ENCODE measurements around the gene SIAH1.
"Not testable (repeated sequence)": the region's sequence is repeated elsewhere in the genome, so short reads cannot be mapped to it uniquely, and the experiment has no call there.

The SIAH1 gene

DNA sequence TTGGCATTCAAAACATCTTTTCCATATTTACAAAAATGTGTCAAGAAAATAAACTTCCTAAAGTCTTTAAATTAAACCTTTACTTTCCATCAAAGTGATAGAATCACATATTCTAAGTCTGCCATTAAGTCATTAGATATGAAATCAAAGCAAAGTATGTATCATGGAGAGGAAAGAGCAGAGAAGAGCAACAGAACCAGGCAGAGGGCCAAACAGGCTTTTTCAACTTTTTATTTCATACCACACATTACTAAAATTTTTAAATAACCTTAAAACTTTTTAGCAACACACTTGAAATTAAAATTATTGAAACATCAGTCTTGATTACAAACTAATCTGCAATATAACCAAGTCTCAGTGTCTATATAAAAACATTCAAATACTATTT, 13.8 kb downstream of the SIAH1 start:
- H3K4me3 ChIP-seq (ENCODE audit: low read depth, low read length), result no peak overlapping the region
- TF ChIP-seq, protein P1, sequence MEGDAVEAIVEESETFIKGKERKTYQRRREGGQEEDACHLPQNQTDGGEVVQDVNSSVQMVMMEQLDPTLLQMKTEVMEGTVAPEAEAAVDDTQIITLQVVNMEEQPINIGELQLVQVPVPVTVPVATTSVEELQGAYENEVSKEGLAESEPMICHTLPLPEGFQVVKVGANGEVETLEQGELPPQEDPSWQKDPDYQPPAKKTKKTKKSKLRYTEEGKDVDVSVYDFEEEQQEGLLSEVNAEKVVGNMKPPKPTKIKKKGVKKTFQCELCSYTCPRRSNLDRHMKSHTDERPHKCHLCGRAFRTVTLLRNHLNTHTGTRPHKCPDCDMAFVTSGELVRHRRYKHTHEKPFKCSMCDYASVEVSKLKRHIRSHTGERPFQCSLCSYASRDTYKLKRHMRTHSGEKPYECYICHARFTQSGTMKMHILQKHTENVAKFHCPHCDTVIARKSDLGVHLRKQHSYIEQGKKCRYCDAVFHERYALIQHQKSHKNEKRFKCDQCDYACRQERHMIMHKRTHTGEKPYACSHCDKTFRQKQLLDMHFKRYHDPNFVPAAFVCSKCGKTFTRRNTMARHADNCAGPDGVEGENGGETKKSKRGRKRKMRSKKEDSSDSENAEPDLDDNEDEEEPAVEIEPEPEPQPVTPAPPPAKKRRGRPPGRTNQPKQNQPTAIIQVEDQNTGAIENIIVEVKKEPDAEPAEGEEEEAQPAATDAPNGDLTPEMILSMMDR (IDR thresholded peaks at IDR 0.05; ENCODE audit: insufficient read depth, low read depth, low read length, missing control alignments), result no peak

DNA sequence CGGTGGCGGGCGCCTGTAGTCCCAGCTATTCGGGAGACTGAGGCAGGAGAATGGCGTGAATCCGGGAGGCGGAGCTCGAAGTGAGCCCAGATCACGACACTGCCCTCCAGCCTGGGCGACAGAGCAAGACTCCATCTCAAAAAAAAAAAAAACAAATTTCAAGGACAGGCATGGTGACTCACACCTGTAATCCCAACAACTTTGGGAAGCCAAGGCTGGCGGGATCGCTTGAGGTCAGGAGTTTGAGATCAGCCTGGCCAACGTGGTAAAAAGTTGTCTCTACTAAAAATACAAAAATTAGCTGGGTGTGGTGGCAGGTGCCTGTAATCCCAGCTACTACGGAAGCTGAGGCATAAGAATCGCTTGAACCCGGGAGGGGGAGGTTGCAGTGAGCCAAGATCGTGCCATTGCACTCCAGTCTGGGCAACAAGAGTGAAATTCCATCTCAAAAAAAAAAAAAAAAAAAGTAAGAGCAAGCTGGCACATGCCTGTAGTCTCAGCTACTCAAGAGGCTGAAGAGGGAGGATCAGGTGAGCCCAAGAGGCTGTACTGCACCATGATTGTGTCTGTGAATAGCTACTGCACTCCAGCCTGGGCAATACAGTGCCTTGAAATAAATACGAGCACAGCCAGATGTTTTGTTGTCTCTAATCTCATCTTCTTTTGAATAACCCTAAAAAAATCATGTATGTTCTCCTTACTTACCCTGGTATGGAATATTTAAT, 14.4 kb downstream of the SIAH1 start:
- not testable (repeated sequence) for DNase-seq (ENCODE audit: low read depth); H3K4me3 ChIP-seq (ENCODE audit: low read depth, low read length)

More for the DNA sequence above, 13.8 kb downstream of the SIAH1 start:
- no peak for DNase-seq (ENCODE audit: low read depth)

DNA sequence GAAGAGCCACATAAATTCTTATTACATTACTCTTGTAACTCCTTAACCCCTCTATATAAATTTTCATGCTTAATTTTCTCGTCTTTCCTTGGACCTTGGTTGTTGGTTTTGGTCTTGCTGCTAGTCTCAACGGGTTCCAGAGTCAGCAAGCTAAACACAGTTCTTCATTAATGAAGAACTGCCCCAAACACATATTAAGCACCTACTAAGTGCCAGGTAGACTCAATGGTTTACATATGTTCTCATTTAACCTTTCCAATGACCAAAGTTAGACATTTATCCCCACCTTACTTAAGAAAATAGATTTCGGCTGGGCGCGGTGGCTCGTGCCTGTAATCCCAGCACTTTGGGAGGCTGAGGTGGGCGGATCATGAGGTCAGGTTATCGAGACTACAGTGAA, 15.0 kb downstream of the SIAH1 start:
- no peak overlapping the region for H3K4me3 ChIP-seq (ENCODE audit: low read depth, low read length)
- no peak for DNase-seq (ENCODE audit: low read depth)
- TF ChIP-seq, protein P1 (IDR thresholded peaks at IDR 0.05; ENCODE audit: insufficient read depth, low read depth, low read length, missing control alignments), result no peak

DNA sequence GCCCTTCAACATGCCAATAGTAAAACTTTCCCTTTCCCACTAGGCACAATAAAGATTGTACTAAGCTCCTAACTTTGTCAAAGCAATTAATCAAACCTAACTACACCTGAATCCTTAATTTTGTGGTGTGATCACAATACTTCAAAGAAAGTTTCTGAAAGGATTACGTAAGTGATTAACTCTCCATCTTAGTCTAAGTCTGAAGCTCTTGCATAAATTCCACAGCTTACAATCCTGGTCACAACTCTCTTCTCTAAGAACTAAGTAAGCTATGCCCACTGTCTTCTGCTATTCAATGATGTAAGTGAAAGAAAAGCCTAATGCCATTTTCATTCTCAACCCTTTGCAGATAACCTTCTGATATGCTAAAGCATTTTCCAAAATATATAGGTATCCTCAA, 15.4 kb downstream of the SIAH1 start:
- DNase-seq (ENCODE audit: low read depth), result no peak
- TF ChIP-seq, protein P1 (IDR thresholded peaks at IDR 0.05; ENCODE audit: insufficient read depth, low read depth, low read length, missing control alignments), result no peak
- no peak overlapping the region for H3K4me3 ChIP-seq (ENCODE audit: low read depth, low read length)

DNA sequence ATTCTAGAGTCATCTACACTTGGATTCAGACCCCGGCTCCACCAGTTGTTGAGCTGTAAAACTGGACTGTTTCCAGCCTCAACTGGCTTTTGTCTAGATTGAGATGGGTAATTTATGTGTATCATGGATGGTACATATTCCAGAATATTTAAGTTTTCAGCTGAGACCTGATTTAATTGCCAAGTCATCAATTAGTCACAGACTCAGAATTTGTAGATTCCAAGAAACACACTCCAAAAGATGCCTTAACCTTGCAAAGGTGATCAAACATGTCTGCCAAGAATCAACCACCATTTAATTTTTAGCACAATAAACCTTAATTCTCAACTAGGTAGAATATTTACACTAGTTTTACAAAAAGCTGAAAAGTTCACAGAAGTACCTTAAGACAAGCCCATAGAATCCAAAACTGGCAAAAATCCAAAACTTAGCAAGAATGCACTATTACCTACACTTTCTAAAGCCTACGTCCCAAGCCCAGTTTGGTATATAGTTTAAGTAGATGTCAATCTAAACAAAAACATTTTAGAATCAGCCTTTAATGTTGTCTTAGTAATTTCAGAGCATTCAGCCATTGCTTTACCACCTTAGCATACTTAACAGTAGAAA, 17.7 kb downstream of the SIAH1 start:
- TF ChIP-seq, protein P1 (IDR thresholded peaks at IDR 0.05; ENCODE audit: insufficient read depth, low read depth, low read length, missing control alignments), result no peak
- H3K4me3 ChIP-seq (ENCODE audit: low read depth, low read length), result no peak overlapping the region
- DNase-seq (ENCODE audit: low read depth), result no peak

DNA sequence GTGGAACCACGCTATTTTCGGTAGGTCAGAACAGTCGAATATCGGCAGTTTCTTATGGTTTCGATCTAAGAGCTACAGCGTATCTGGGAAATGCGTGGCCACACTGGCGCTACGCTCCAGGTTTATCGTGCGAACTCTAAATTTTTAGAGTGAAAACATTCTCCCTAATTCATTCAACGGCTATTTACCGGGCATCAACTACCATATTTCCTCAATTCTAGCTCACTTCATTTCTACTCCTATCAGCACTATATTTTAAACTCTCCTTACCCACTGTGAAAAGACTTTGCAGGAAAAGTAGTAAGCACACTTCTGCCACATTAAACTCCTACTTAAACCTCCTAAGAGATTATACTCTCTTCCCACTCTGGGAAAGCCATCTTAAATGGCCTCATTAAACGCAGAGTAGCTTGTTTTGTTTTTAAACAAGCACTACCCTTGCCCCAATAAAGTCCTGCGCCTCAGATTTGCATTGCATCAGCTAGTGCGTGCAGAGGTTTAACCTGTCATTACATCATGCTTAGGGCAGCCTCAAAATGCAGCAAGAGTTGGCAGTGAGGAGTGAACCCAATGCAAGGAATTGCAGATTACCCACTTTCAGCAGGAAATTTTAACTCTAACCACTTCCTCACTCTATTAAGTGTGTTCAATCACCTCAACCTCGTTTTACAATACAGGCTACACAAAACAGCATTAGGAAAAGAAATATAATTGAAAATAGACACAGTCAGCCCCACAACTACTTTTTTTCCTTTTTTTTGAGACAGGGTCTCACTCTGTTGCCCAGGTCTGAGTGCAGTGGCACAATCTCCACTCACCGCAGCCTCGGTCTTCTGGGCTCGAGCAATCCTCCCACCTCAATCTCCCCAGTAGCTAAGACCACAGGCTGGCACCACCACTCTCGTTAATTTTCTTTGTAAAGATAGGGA, 18.8 kb downstream of the SIAH1 start:
- peak overlapping the region; percentile 81 for H3K4me3 ChIP-seq (ENCODE audit: low read depth, low read length)
- TF ChIP-seq, protein P1 (IDR thresholded peaks at IDR 0.05; ENCODE audit: insufficient read depth, low read depth, low read length, missing control alignments), result no peak
- DNase-seq (ENCODE audit: low read depth), result peak; percentile 81

DNA sequence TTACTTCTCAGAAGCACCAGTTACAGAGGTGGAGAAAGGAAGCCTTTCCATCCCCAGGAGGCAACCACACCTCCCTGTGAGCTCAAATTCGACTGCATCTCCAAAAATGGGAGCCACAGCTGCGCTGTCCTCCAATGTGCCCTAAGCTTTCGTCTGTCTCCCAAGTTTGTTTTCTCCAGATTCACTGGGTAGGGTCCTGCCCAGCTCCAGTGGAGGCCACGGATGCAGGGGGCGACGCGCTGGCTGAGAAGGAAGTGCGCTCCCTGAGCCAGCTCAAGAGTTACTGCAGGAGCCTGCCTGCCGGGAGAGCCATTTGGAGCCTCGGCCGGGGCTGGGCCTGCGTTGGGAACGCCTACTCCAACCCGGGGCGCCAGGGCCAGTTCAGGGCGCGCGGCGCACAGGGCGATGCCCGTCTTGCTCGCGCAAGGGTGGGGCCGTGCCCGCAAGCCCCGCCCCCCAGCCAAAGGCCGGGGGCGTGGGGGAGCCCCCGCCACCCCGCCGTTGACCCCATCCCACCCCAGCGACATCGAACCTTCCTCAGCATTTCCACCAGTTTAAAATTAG, 19.5 kb downstream of the SIAH1 start:
- peak; percentile 90 for DNase-seq (ENCODE audit: low read depth)
- peak overlapping the region; percentile 81 for H3K4me3 ChIP-seq (ENCODE audit: low read depth, low read length)
- TF ChIP-seq, protein P1 (IDR thresholded peaks at IDR 0.05; ENCODE audit: insufficient read depth, low read depth, low read length, missing control alignments), result no peak

Data from GM12865 (cell line).